CD4-positive, CD25-positive, alpha-beta regulatory T cell (primary cell): Measurements from ENCODE around the gene ERVV-1. TPM values are rescaled to one million over a fixed set of nuclear protein-coding genes. Genes with fewer than 3 reads are reported as not detected.
"Not testable (repeated sequence)": the region's sequence is repeated elsewhere in the genome, so short reads cannot be mapped to it uniquely, and the experiment has no call there.

ENCODE experiments used
- ATAC-seq, 2 donors: fragments of 150-1000 bp; cut with Tn5 transposase; one replicate each; pipeline ENCODE4 v1.10.0; 2021; ENCODE audit warnings: low read depth in 2 of 2, moderate number of reproducible peaks in 2 of 2, moderate library complexity in 1 of 2
- DNase-seq, 3 donors: peaks; one replicate each; pipeline versions ENCODE4 v3.0.0 to v3.0.0-alpha.2; 2012 to 2022; ENCODE audit warnings: mixed read lengths in 1 of 3
- H3K27ac ChIP-seq: one replicate; pipeline ENCODE4 v1.7.0; 2013; ENCODE audit warnings: mild to moderate bottlenecking, low read length; ENCODE audit not compliant: insufficient read depth, poor library complexity, severe bottlenecking
- H3K27me3 ChIP-seq: one replicate; pipeline ENCODE4 v1.7.0; 2013; ENCODE audit warnings: low read length; ENCODE audit not compliant: control insufficient read depth, insufficient read depth
- H3K36me3 ChIP-seq: one replicate; pipeline ENCODE4 v1.7.0; 2013; ENCODE audit warnings: mild to moderate bottlenecking, low read length, moderate library complexity; ENCODE audit not compliant: control insufficient read depth, insufficient read depth
- H3K4me1 ChIP-seq: 2 replicates; pipeline ENCODE4 v1.7.0; 2013; ENCODE audit warnings: mild to moderate bottlenecking, low read length; ENCODE audit not compliant: insufficient read depth, control insufficient read depth, poor library complexity, severe bottlenecking
- H3K4me3 ChIP-seq: one replicate; pipeline ENCODE4 v1.7.0; 2013; ENCODE audit warnings: low read depth, mild to moderate bottlenecking, low read length, moderate library complexity
- H3K9me3 ChIP-seq, 2 experiments: 1 replicate in 1 of 2; 2 replicates in 1 of 2; pipeline ENCODE4 v1.7.0; 2013; ENCODE audit warnings: low read length in 2 of 2, mild to moderate bottlenecking in 1 of 2, moderate library complexity in 1 of 2; ENCODE audit not compliant: control insufficient read depth in 2 of 2
- H3K27ac Mint-ChIP-seq, 3 donors: one replicate each; pipeline ENCODE4 v1.8.0; 2020 to 2022; ENCODE audit warnings: mild to moderate bottlenecking in 3 of 3, mixed read lengths in 3 of 3, moderate library complexity in 2 of 3
- H3K27me3 Mint-ChIP-seq: one replicate; pipeline ENCODE4 v1.8.0; 2022; ENCODE audit warnings: mild to moderate bottlenecking, mixed read lengths
- H3K36me3 Mint-ChIP-seq: one replicate; pipeline ENCODE4 v1.8.0; 2020; ENCODE audit warnings: mixed read lengths
- H3K4me1 Mint-ChIP-seq, 4 donors: one replicate each; pipeline ENCODE4 v1.8.0; 2020 to 2022; ENCODE audit warnings: mixed read lengths in 4 of 4, mild to moderate bottlenecking in 1 of 4
- H3K4me3 Mint-ChIP-seq, 4 donors: one replicate each; pipeline ENCODE4 v1.8.0; 2020 to 2022; ENCODE audit warnings: mild to moderate bottlenecking in 4 of 4, mixed read lengths in 4 of 4, moderate library complexity in 3 of 4
- H3K9me3 Mint-ChIP-seq, 7 donors: one replicate each; pipeline ENCODE4 v1.8.0; 2020 to 2022; ENCODE audit warnings: mixed read lengths in 7 of 7, mild to moderate bottlenecking in 3 of 7, moderate library complexity in 2 of 7
- polyA plus RNA-seq, 4 donors: library from polyadenylated mRNA; unstranded; fragments of 300-500 nt; fragmentation: Illumina TruSeq; gene quantifications; one replicate each; pipeline ENCODE4 v1.2.3, GENCODE V29; 2021
- total RNA-seq: library from RNA; stranded (reverse); gene quantifications from one replicate; pipeline ENCODE4 v1.2.3, GENCODE V29; 2022

The ERVV-1 gene
- total and polyA plus RNA-seq, 5 donors from 2014 or later = not detected

- H3K4me1 ChIP-seq, H3K4me3 ChIP-seq, DNase-seq, H3K27ac Mint-ChIP-seq, ATAC-seq, H3K4me3 Mint-ChIP-seq, H3K36me3 Mint-ChIP-seq, H3K27me3 Mint-ChIP-seq, H3K27me3 ChIP-seq, H3K36me3 ChIP-seq, H3K27ac ChIP-seq, H3K4me1 Mint-ChIP-seq: not testable (repeated sequence)
- H3K9me3 Mint-ChIP-seq = peaks cover 0 to 50% (median 13%) of the 10 kb centered on the region in 7 donors
- H3K9me3 ChIP-seq = peaks cover 2 to 30% of the 10 kb centered on the region in 2 experiments
Measured at GRCh38 chr19:53028306-53028705, 14.6 kb downstream of the ERVV-1 start.

DNA sequence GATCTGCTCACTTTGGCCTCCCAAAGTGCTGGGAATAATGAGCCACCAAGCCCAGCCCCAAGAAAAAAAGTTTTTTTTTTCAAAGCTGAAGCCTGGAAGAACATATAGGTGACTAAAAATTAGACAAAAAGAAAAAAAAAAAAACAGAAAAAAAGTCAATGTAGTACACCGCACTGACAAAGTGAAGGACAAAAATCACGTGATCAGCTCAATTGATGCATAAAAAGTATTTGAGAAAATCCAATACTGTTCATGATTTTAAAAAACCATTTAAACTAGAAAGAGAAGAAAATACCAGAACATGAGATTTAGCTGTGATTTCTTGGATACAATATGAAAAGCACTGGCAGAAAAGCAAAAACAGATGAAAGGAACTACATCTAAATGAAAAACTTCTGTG, 20.3 kb downstream of the ERVV-1 start:
- H3K4me3 Mint-ChIP-seq = no peak overlapping the region
- Histone ChIP-seq H3K9me3 (peaks cover 16 to 45% of the 10 kb centered on the region in 2 experiments), H3K36me3 (no peaks in the 10 kb centered on the region), H3K4me1 (no peaks in the 10 kb centered on the region), H3K27me3 (no peaks in the 10 kb centered on the region), H3K27ac (no peak overlapping the region), H3K4me3 (no peak overlapping the region)
- H3K36me3 Mint-ChIP-seq = peaks cover 14% of the 10 kb centered on the region
- DNase-seq = no peak
- peaks cover 0 to 8% (median 0%) of the 10 kb centered on the region in 4 donors for H3K4me1 Mint-ChIP-seq
- no peaks in the 10 kb centered on the region for H3K27me3 Mint-ChIP-seq
- H3K9me3 Mint-ChIP-seq = peaks cover 4 to 61% (median 19%) of the 10 kb centered on the region in 7 donors
- ATAC-seq = no peak
- H3K27ac Mint-ChIP-seq = no peak overlapping the region

- no peaks in the 10 kb centered on the region for H3K27me3 Mint-ChIP-seq
- no peak overlapping the region for H3K4me3 Mint-ChIP-seq
- Histone ChIP-seq H3K36me3 (no peaks in the 10 kb centered on the region), H3K27ac (no peak overlapping the region), H3K27me3 (no peaks in the 10 kb centered on the region), H3K4me1 (no peaks in the 10 kb centered on the region), H3K9me3 (peaks cover 16 to 52% of the 10 kb centered on the region in 2 experiments), H3K4me3 (no peak overlapping the region)
- DNase-seq (no peak), ATAC-seq (no peak)
- peaks cover 0 to 8% (median 0%) of the 10 kb centered on the region in 4 donors for H3K4me1 Mint-ChIP-seq
- peaks cover 4 to 60% (median 19%) of the 10 kb centered on the region in 7 donors for H3K9me3 Mint-ChIP-seq
- H3K27ac Mint-ChIP-seq = no peak overlapping the region
- H3K36me3 Mint-ChIP-seq = peaks cover 14% of the 10 kb centered on the region
Measured at GRCh38 chr19:53034948-53035675, 21.4 kb downstream of the ERVV-1 start.

DNA sequence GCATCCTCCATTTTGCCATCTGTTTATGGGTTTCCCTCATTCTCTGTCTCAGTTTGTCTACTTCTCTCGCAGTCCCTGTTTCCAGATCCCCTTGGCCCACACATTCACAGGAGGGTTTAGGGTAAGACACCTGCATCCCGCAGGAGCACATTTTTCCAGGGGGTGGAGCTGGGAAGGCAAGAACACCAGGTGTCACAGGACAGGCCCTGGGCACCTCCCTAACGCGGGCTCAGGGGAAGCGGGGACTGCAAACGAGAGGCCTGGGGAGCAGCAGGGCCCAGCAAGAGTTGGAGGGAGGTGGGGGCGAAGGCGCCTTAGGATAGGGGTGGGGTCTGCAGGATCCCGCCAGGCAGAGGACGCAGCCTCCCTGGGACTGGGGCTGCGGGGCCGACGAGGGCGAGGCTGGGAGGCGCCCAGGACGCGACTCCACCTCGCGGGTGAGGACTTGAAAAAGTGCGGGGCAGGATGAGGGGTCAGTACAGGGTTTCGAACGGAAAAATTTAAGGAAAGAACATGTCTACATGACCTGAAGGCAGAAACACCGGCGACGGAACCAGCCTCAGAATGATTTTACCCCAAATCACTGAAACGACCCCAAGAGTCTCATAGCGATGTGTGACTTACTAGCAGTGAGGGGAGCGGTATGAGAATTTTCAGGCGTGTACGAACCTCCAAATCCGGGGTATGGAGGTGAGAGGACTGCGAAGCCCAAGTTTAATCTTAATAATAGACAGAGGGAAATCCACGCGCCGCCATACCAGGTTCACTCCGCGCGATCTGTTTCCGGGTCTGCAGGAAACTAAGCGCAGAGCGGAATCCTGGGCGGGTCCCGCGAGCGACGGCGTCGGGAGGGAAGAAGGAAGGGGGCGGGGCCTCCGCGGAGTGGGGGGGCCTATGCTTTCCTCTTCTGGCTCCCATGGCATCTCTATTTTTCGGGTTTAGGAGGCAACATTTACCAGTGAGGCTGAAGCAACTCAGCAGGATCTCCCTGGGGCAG, 23.7 kb downstream of the ERVV-1 start:
- no peaks in the 10 kb centered on the region for H3K4me1 ChIP-seq
- H3K27ac ChIP-seq = no peak overlapping the region
- peaks cover 17 to 48% of the 10 kb centered on the region in 2 experiments for H3K9me3 ChIP-seq
- no peak for ATAC-seq
- no peaks in the 10 kb centered on the region for H3K27me3 ChIP-seq
- Mint-ChIP-seq H3K4me3 (peak overlapping the region in 2 of 4 donors; percentile 46 to 54), H3K9me3 (peaks cover 4 to 61% (median 21%) of the 10 kb centered on the region in 7 donors), H3K4me1 (peaks cover 0 to 8% (median 0%) of the 10 kb centered on the region in 4 donors), H3K36me3 (peaks cover 14% of the 10 kb centered on the region), H3K27ac (no peak overlapping the region), H3K27me3 (no peaks in the 10 kb centered on the region)
- H3K4me3 ChIP-seq = peak overlapping the region; percentile 24
- no peaks in the 10 kb centered on the region for H3K36me3 ChIP-seq
- DNase-seq = no peak

- H3K9me3 ChIP-seq = peaks cover 14 to 50% of the 10 kb centered on the region in 2 experiments
- H3K36me3 Mint-ChIP-seq = peaks cover 9% of the 10 kb centered on the region
- H3K4me1 Mint-ChIP-seq = peaks cover 0 to 6% (median 0%) of the 10 kb centered on the region in 4 donors
- H3K4me3 ChIP-seq = no peak overlapping the region
- H3K27ac ChIP-seq = no peak overlapping the region
- no peaks in the 10 kb centered on the region for H3K36me3 ChIP-seq
- no peak overlapping the region for H3K27ac Mint-ChIP-seq
- H3K27me3 Mint-ChIP-seq = no peaks in the 10 kb centered on the region
- H3K9me3 Mint-ChIP-seq = peaks cover 0 to 51% (median 14%) of the 10 kb centered on the region in 7 donors
- DNase-seq (no peak), ATAC-seq (no peak)
- H3K4me1 ChIP-seq = no peaks in the 10 kb centered on the region
- H3K4me3 Mint-ChIP-seq = no peak overlapping the region
- no peaks in the 10 kb centered on the region for H3K27me3 ChIP-seq
Measured at GRCh38 chr19:53041366-53041765, 27.6 kb downstream of the ERVV-1 start.

- no peak overlapping the region for H3K4me3 ChIP-seq
- H3K27ac Mint-ChIP-seq = no peak overlapping the region
- H3K4me1 Mint-ChIP-seq = no peaks in the 10 kb centered on the region
- H3K27ac ChIP-seq = no peak overlapping the region
- DNase-seq (no peak), ATAC-seq (no peak)
- peaks cover 15 to 37% of the 10 kb centered on the region in 2 experiments for H3K9me3 ChIP-seq
- no peak overlapping the region for H3K4me3 Mint-ChIP-seq
- H3K4me1 ChIP-seq = no peaks in the 10 kb centered on the region
- no peaks in the 10 kb centered on the region for H3K36me3 ChIP-seq
- no peaks in the 10 kb centered on the region for H3K36me3 Mint-ChIP-seq
- no peaks in the 10 kb centered on the region for H3K27me3 ChIP-seq
- H3K27me3 Mint-ChIP-seq = no peaks in the 10 kb centered on the region
- H3K9me3 Mint-ChIP-seq = peaks cover 2 to 42% (median 11%) of the 10 kb centered on the region in 7 donors
Measured at GRCh38 chr19:53045536-53045935, 31.8 kb downstream of the ERVV-1 start.

DNA sequence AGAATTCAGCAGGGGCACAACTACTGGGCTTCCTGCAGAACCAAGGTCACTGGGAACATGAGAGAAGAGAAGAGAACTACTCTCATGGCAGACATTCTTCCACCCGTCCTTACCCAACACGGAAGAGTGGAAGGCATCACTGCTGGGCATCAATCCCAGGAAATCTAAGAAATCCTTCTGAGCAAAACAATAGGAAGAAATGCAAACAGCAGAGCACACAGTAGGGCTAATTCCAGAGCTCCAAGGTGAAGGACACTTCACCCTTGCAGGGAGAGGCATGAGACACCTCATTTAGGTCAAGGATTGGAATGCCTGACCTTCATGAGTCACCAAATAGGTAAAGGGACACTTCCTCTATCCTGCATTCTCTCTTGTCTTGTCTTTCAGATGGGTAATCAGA, 33.7 kb downstream of the ERVV-1 start:
- Mint-ChIP-seq H3K4me1 (no peaks in the 10 kb centered on the region), H3K4me3 (no peak overlapping the region), H3K27me3 (no peaks in the 10 kb centered on the region), H3K36me3 (no peaks in the 10 kb centered on the region), H3K27ac (no peak overlapping the region), H3K9me3 (peaks cover 0 to 41% (median 15%) of the 10 kb centered on the region in 7 donors)
- no peaks in the 10 kb centered on the region for H3K36me3 ChIP-seq
- H3K4me3 ChIP-seq = no peak overlapping the region
- ATAC-seq = no peak
- no peak for DNase-seq
- H3K9me3 ChIP-seq = peaks cover 13 to 47% of the 10 kb centered on the region in 2 experiments
- no peak overlapping the region for H3K27ac ChIP-seq
- no peaks in the 10 kb centered on the region for H3K27me3 ChIP-seq
- H3K4me1 ChIP-seq = no peaks in the 10 kb centered on the region
